Endothelial cell of umbilical vein (primary cell): ENCODE data around the gene DTD1. TPM values are rescaled to one million over a fixed set of nuclear protein-coding genes. Genes with fewer than 3 reads are reported as not detected.

Source experiments
- BruUV-seq: library from RNA; stranded (reverse); fragments of 400-500 nt; replicated peaks from 2 replicates; lab custom pipeline; 2021; lab: Mats Ljungman, UMichigan
- CTCF ChIA-PET: fragments of 300-600, 350-600 bp; sonication (Branson Sonifier 250); formaldehyde crosslinking; loops from one replicate; lab custom pipeline; 2021; ENCODE audit warnings: antibody characterized with exemption, inconsistent platforms; lab: Charles Lee
- POLR2A ChIA-PET: fragments of 300-600, 350-600 bp; sonication (Branson Sonifier 250); formaldehyde crosslinking; loops from one replicate; lab custom pipeline; 2021; ENCODE audit warnings: antibody characterized with exemption, inconsistent platforms; lab: Charles Lee
- DNase-seq: peaks from one replicate; pipeline ENCODE4 v3.0.0-alpha.2; 2011; ENCODE audit warnings: low read depth, low spot score
- FAIRE-seq: peaks from 2 replicates; lab custom pipeline; 2011; peaks lifted over from hg19 to GRCh38; lab: Jason Lieb, UNC
- H2AFZ ChIP-seq: 2 replicates; pipeline ENCODE4 v1.6.0; 2012; ENCODE audit warnings: low read depth, low read length, control low read depth, inconsistent platforms
- H3K27ac ChIP-seq: 2 replicates; pipeline ENCODE4 v1.5.1; 2011; ENCODE audit warnings: low read depth, mild to moderate bottlenecking, control low read depth, low read length, moderate library complexity; ENCODE audit not compliant: insufficient read depth
- H3K27me3 ChIP-seq, 2 experiments: 2 replicates each; pipeline versions ENCODE4 v1.6.0 to v1.6.1; 2011; ENCODE audit warnings: low read length in 2 of 2, mixed read lengths in 1 of 2; ENCODE audit not compliant: control insufficient read depth in 2 of 2, insufficient read depth in 2 of 2
- H3K36me3 ChIP-seq, 2 experiments: 2 replicates in 1 of 2; 3 replicates in 1 of 2; pipeline ENCODE4 v1.5.1; 2011; ENCODE audit warnings: low read length in 2 of 2, mild to moderate bottlenecking in 1 of 2, moderate library complexity in 1 of 2; ENCODE audit not compliant: control insufficient read depth in 2 of 2, insufficient read depth in 2 of 2; ENCODE audit errors: extremely low read depth in 1 of 2
- H3K4me1 ChIP-seq: 3 replicates; pipeline ENCODE4 v1.5.1; 2011; ENCODE audit warnings: mild to moderate bottlenecking, low read length; ENCODE audit not compliant: control insufficient read depth, insufficient read depth; ENCODE audit errors: extremely low read depth
- H3K4me2 ChIP-seq: 2 replicates; pipeline ENCODE4 v1.6.1; 2011; ENCODE audit warnings: low read length, control low read depth, mixed read lengths; ENCODE audit not compliant: insufficient read depth
- H3K4me3 ChIP-seq, 3 experiments: fragments of 200-600 bp in 1 of 3; sonication (generic), shearing (Covaris generic) in 1 of 3; replicated peaks in 1 of 3; 2 replicates each; pipeline ENCODE4 v1.5.1; 2011 to 2016; ENCODE audit warnings: control low read depth in 3 of 3, low read length in 3 of 3, mild to moderate bottlenecking in 2 of 3, inconsistent platforms in 1 of 3, low read depth in 1 of 3, moderate library complexity in 1 of 3; ENCODE audit not compliant: insufficient read depth in 1 of 3
- H3K79me2 ChIP-seq: 2 replicates; pipeline ENCODE4 v1.6.0; 2012; ENCODE audit warnings: low read length, inconsistent platforms; ENCODE audit not compliant: control insufficient read depth, insufficient read depth
- H3K9ac ChIP-seq: replicated peaks from 2 replicates; pipeline ENCODE3; 2011; ENCODE audit warnings: low read length, control low read depth; ENCODE audit not compliant: insufficient read depth; ENCODE audit errors: extremely low read depth
- H3K9me1 ChIP-seq: replicated peaks from 3 replicates; pipeline ENCODE4 v1.6.0; 2011; ENCODE audit warnings: mild to moderate bottlenecking, low read length; ENCODE audit not compliant: control insufficient read depth, insufficient read depth; ENCODE audit errors: extremely low read depth
- H3K9me3 ChIP-seq: replicated peaks from 2 replicates; pipeline ENCODE4 v1.5.1; 2012; ENCODE audit warnings: low read length, inconsistent platforms; ENCODE audit not compliant: control insufficient read depth, insufficient read depth
- H4K20me1 ChIP-seq: replicated peaks from 2 replicates; pipeline ENCODE3; 2011; ENCODE audit warnings: mild to moderate bottlenecking, low read length; ENCODE audit not compliant: control insufficient read depth, insufficient read depth; ENCODE audit errors: extremely low read depth
- CTCF ChIP-seq, 2 donors: IDR thresholded peaks; 1 replicate in 1 of 2; 2 replicates in 1 of 2; pipeline ENCODE4 v1.5.1; 2011; ENCODE audit warnings: low read length in 2 of 2, mild to moderate bottlenecking in 2 of 2, moderate library complexity in 2 of 2, control low read depth in 1 of 2, inconsistent platforms in 1 of 2, low read depth in 1 of 2; ENCODE audit not compliant: insufficient read depth in 1 of 2; ENCODE audit errors: extremely low read depth in 1 of 2
- EZH2 ChIP-seq: IDR thresholded peaks from 2 replicates; pipeline ENCODE4 v1.6.1; 2012; ENCODE audit warnings: borderline replicate concordance, low read depth, mild to moderate bottlenecking, moderate library complexity, low read length, inconsistent platforms; ENCODE audit not compliant: severe bottlenecking
- FOS ChIP-seq: IDR thresholded peaks from 2 replicates; pipeline ENCODE4 v1.6.1; 2011; ENCODE audit warnings: mild to moderate bottlenecking, low read length, moderate library complexity, borderline replicate concordance; ENCODE audit not compliant: insufficient read depth
- GATA2 ChIP-seq: IDR thresholded peaks from 2 replicates; pipeline ENCODE4 v1.7.0; 2011; ENCODE audit warnings: low read depth, mild to moderate bottlenecking, moderate library complexity, mixed read lengths, low read length; ENCODE audit not compliant: insufficient read length, insufficient read depth
- JUN ChIP-seq: IDR thresholded peaks from 2 replicates; pipeline ENCODE4 v1.6.1; 2011; ENCODE audit warnings: borderline replicate concordance, low read depth; ENCODE audit not compliant: insufficient read length, insufficient read depth
- MYC ChIP-seq: IDR thresholded peaks from one replicate; pipeline ENCODE4 v1.6.1; 2011; ENCODE audit warnings: mild to moderate bottlenecking, low read depth, low read length
- POLR2A ChIP-seq: IDR thresholded peaks from 2 replicates; pipeline ENCODE4 v1.6.1; 2012; ENCODE audit warnings: low read depth, mild to moderate bottlenecking, control low read depth, low read length
- POLR2AphosphoS5 ChIP-seq: IDR thresholded peaks from 2 replicates; pipeline ENCODE4 v1.6.1; 2012; ENCODE audit warnings: low read depth, mild to moderate bottlenecking, control low read depth, low read length, moderate library complexity; ENCODE audit not compliant: insufficient read depth
- dilution Hi-C: fragments of 300-500 bp; cut with MboI; formaldehyde crosslinking; loops from one replicate; pipeline ENCODE4 v1.15.0; 2019; ENCODE audit warnings: low sequenced_read_pairs; ENCODE audit not compliant: extremely low pct_ligation_motif_present
- intact Hi-C: fragments of 100-400 bp; cut with micrococcal nuclease; formaldehyde crosslinking; loops from one replicate; pipeline ENCODE4 v1.10.0; 2022
- polyA plus RNA-seq, 4 experiments: library from polyadenylated mRNA; depleted of rRNA in 3 of 4; stranded (reverse) in 3 of 4; unstranded in 1 of 4; fragments of >200 nt; gene quantifications; 2 replicates each; pipeline versions ENCODE4 v1.2.1 to v1.2.3, GENCODE V29; 2011 to 2012; ENCODE audit warnings: missing spikeins in 1 of 4
- total RNA-seq: library from RNA; stranded (reverse); gene quantifications from 2 replicates; pipeline ENCODE4 v1.2.3, GENCODE V29; 2021
- TF ChIP-seq, protein P1 (sequence below): IDR thresholded peaks from 2 replicates; pipeline ENCODE4 v1.6.1; 2011; ENCODE audit not compliant: insufficient read depth, insufficient read length

DTD1 gene
- total and polyA plus RNA-seq, 2 donors (not counting 3 experiments of a cell fraction or from before 2014, with no cell fraction given), result 48.2 to 50.8 TPM

DNA sequence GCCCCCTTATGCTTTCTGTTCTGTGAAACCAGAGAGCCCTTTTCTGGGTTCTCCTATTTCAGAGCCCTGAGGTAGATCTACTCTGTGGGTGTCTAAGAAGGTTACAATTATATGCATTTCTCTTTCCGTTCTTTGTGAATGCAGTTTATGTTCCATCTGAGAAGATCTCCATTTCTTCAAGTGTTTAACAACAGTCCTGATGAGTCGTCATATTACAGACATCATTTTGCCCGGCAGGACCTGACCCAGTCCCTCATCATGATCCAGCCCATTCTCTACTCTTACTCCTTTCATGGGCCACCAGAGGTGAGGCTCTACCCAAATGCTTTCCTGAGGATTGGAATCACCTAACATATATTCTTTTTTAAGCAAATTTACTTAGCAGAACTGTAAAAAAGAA is 39.4 kb upstream of the DTD1 start:
- TF ChIP-seq EZH2, result no peak
- TF ChIP-seq POLR2A, result no peak
- no peak for TF ChIP-seq FOS
- no peak for TF ChIP-seq CTCF (IDR thresholded peaks at IDR 0.05; ENCODE audit: extremely low read depth in 1 of 2, insufficient read depth in 1 of 2, low read depth in 1 of 2, low read length in 2 of 2)
- TF ChIP-seq MYC, result no peak
- no peak for TF ChIP-seq POLR2AphosphoS5
- TF ChIP-seq, protein P1, sequence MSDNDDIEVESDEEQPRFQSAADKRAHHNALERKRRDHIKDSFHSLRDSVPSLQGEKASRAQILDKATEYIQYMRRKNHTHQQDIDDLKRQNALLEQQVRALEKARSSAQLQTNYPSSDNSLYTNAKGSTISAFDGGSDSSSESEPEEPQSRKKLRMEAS, result no peak
- no peak for TF ChIP-seq GATA2
- TF ChIP-seq JUN, result no peak
- Histone ChIP-seq H2AFZ (no peak overlapping the region), H3K4me3 (no peak overlapping the region), H3K9me1 (no peaks in the 10 kb centered on the region), H3K4me2 (no peak overlapping the region), H3K4me1 (no peaks in the 10 kb centered on the region), H3K79me2 (no peaks in the 10 kb centered on the region), H3K9ac (no peak overlapping the region), H3K9me3 (no peaks in the 10 kb centered on the region), H3K27ac (no peak overlapping the region), H3K36me3 (peaks cover 10 to 16% of the 10 kb centered on the region in 2 experiments), H3K27me3 (no peaks in the 10 kb centered on the region), H4K20me1 (no peaks in the 10 kb centered on the region)
- FAIRE-seq, result no peak
- no TSS peak for BruUV-seq
- intact Hi-C loops, result no loop called here
- dilution Hi-C loops, result no loop called here
- DNase-seq, result no peak
- POLR2A ChIA-PET, result no interaction called here
- CTCF ChIA-PET, result no interaction called here
